Endothelial cell of umbilical vein (primary cell): Measurements from ENCODE around the gene NUDT8. TPM values are rescaled to one million over a fixed set of nuclear protein-coding genes. Genes with fewer than 3 reads are reported as not detected.

Source experiments
- BruUV-seq: library from RNA; stranded (reverse); fragments of 400-500 nt; replicated peaks from 2 replicates; lab custom pipeline; 2021; lab: Mats Ljungman, UMichigan
- CTCF ChIA-PET: fragments of 300-600, 350-600 bp; sonication (Branson Sonifier 250); formaldehyde crosslinking; loops from one replicate; lab custom pipeline; 2021; ENCODE audit warnings: antibody characterized with exemption, inconsistent platforms; lab: Charles Lee
- POLR2A ChIA-PET: fragments of 300-600, 350-600 bp; sonication (Branson Sonifier 250); formaldehyde crosslinking; loops from one replicate; lab custom pipeline; 2021; ENCODE audit warnings: antibody characterized with exemption, inconsistent platforms; lab: Charles Lee
- DNase-seq: peaks from one replicate; pipeline ENCODE4 v3.0.0-alpha.2; 2011; ENCODE audit warnings: low read depth, low spot score
- FAIRE-seq: peaks from 2 replicates; lab custom pipeline; 2011; peaks lifted over from hg19 to GRCh38; lab: Jason Lieb, UNC
- H2AFZ ChIP-seq: 2 replicates; pipeline ENCODE4 v1.6.0; 2012; ENCODE audit warnings: low read depth, low read length, control low read depth, inconsistent platforms
- H3K27ac ChIP-seq: 2 replicates; pipeline ENCODE4 v1.5.1; 2011; ENCODE audit warnings: low read depth, mild to moderate bottlenecking, control low read depth, low read length, moderate library complexity; ENCODE audit not compliant: insufficient read depth
- H3K27me3 ChIP-seq, 2 experiments: 2 replicates each; pipeline versions ENCODE4 v1.6.0 to v1.6.1; 2011; ENCODE audit warnings: low read length in 2 of 2, mixed read lengths in 1 of 2; ENCODE audit not compliant: control insufficient read depth in 2 of 2, insufficient read depth in 2 of 2
- H3K36me3 ChIP-seq, 2 experiments: 2 replicates in 1 of 2; 3 replicates in 1 of 2; pipeline ENCODE4 v1.5.1; 2011; ENCODE audit warnings: low read length in 2 of 2, mild to moderate bottlenecking in 1 of 2, moderate library complexity in 1 of 2; ENCODE audit not compliant: control insufficient read depth in 2 of 2, insufficient read depth in 2 of 2; ENCODE audit errors: extremely low read depth in 1 of 2
- H3K4me1 ChIP-seq: 3 replicates; pipeline ENCODE4 v1.5.1; 2011; ENCODE audit warnings: mild to moderate bottlenecking, low read length; ENCODE audit not compliant: control insufficient read depth, insufficient read depth; ENCODE audit errors: extremely low read depth
- H3K4me2 ChIP-seq: 2 replicates; pipeline ENCODE4 v1.6.1; 2011; ENCODE audit warnings: low read length, control low read depth, mixed read lengths; ENCODE audit not compliant: insufficient read depth
- H3K4me3 ChIP-seq, 3 experiments: fragments of 200-600 bp in 1 of 3; sonication (generic), shearing (Covaris generic) in 1 of 3; replicated peaks in 1 of 3; 2 replicates each; pipeline ENCODE4 v1.5.1; 2011 to 2016; ENCODE audit warnings: control low read depth in 3 of 3, low read length in 3 of 3, mild to moderate bottlenecking in 2 of 3, inconsistent platforms in 1 of 3, low read depth in 1 of 3, moderate library complexity in 1 of 3; ENCODE audit not compliant: insufficient read depth in 1 of 3
- H3K79me2 ChIP-seq: 2 replicates; pipeline ENCODE4 v1.6.0; 2012; ENCODE audit warnings: low read length, inconsistent platforms; ENCODE audit not compliant: control insufficient read depth, insufficient read depth
- H3K9ac ChIP-seq: replicated peaks from 2 replicates; pipeline ENCODE3; 2011; ENCODE audit warnings: low read length, control low read depth; ENCODE audit not compliant: insufficient read depth; ENCODE audit errors: extremely low read depth
- H3K9me1 ChIP-seq: replicated peaks from 3 replicates; pipeline ENCODE4 v1.6.0; 2011; ENCODE audit warnings: mild to moderate bottlenecking, low read length; ENCODE audit not compliant: control insufficient read depth, insufficient read depth; ENCODE audit errors: extremely low read depth
- H3K9me3 ChIP-seq: replicated peaks from 2 replicates; pipeline ENCODE4 v1.5.1; 2012; ENCODE audit warnings: low read length, inconsistent platforms; ENCODE audit not compliant: control insufficient read depth, insufficient read depth
- H4K20me1 ChIP-seq: replicated peaks from 2 replicates; pipeline ENCODE3; 2011; ENCODE audit warnings: mild to moderate bottlenecking, low read length; ENCODE audit not compliant: control insufficient read depth, insufficient read depth; ENCODE audit errors: extremely low read depth
- CTCF ChIP-seq, 2 donors: IDR thresholded peaks; 1 replicate in 1 of 2; 2 replicates in 1 of 2; pipeline ENCODE4 v1.5.1; 2011; ENCODE audit warnings: low read length in 2 of 2, mild to moderate bottlenecking in 2 of 2, moderate library complexity in 2 of 2, control low read depth in 1 of 2, inconsistent platforms in 1 of 2, low read depth in 1 of 2; ENCODE audit not compliant: insufficient read depth in 1 of 2; ENCODE audit errors: extremely low read depth in 1 of 2
- EZH2 ChIP-seq: IDR thresholded peaks from 2 replicates; pipeline ENCODE4 v1.6.1; 2012; ENCODE audit warnings: borderline replicate concordance, low read depth, mild to moderate bottlenecking, moderate library complexity, low read length, inconsistent platforms; ENCODE audit not compliant: severe bottlenecking
- JUN ChIP-seq: IDR thresholded peaks from 2 replicates; pipeline ENCODE4 v1.6.1; 2011; ENCODE audit warnings: borderline replicate concordance, low read depth; ENCODE audit not compliant: insufficient read length, insufficient read depth
- MYC ChIP-seq: IDR thresholded peaks from one replicate; pipeline ENCODE4 v1.6.1; 2011; ENCODE audit warnings: mild to moderate bottlenecking, low read depth, low read length
- POLR2AphosphoS5 ChIP-seq: IDR thresholded peaks from 2 replicates; pipeline ENCODE4 v1.6.1; 2012; ENCODE audit warnings: low read depth, mild to moderate bottlenecking, control low read depth, low read length, moderate library complexity; ENCODE audit not compliant: insufficient read depth
- dilution Hi-C: fragments of 300-500 bp; cut with MboI; formaldehyde crosslinking; loops from one replicate; pipeline ENCODE4 v1.15.0; 2019; ENCODE audit warnings: low sequenced_read_pairs; ENCODE audit not compliant: extremely low pct_ligation_motif_present
- intact Hi-C: fragments of 100-400 bp; cut with micrococcal nuclease; formaldehyde crosslinking; loops from one replicate; pipeline ENCODE4 v1.10.0; 2022
- polyA plus RNA-seq, 4 experiments: library from polyadenylated mRNA; depleted of rRNA in 3 of 4; stranded (reverse) in 3 of 4; unstranded in 1 of 4; fragments of >200 nt; gene quantifications; 2 replicates each; pipeline versions ENCODE4 v1.2.1 to v1.2.3, GENCODE V29; 2011 to 2012; ENCODE audit warnings: missing spikeins in 1 of 4
- total RNA-seq: library from RNA; stranded (reverse); gene quantifications from 2 replicates; pipeline ENCODE4 v1.2.3, GENCODE V29; 2021
- TF ChIP-seq, protein P1 (sequence below): IDR thresholded peaks from 2 replicates; pipeline ENCODE4 v1.6.1; 2011; ENCODE audit not compliant: insufficient read depth, insufficient read length

The NUDT8 gene
- total and polyA plus RNA-seq, 2 donors (not counting 3 experiments of a cell fraction or from before 2014, with no cell fraction given), result 14.1 to 20.4 TPM

DNA sequence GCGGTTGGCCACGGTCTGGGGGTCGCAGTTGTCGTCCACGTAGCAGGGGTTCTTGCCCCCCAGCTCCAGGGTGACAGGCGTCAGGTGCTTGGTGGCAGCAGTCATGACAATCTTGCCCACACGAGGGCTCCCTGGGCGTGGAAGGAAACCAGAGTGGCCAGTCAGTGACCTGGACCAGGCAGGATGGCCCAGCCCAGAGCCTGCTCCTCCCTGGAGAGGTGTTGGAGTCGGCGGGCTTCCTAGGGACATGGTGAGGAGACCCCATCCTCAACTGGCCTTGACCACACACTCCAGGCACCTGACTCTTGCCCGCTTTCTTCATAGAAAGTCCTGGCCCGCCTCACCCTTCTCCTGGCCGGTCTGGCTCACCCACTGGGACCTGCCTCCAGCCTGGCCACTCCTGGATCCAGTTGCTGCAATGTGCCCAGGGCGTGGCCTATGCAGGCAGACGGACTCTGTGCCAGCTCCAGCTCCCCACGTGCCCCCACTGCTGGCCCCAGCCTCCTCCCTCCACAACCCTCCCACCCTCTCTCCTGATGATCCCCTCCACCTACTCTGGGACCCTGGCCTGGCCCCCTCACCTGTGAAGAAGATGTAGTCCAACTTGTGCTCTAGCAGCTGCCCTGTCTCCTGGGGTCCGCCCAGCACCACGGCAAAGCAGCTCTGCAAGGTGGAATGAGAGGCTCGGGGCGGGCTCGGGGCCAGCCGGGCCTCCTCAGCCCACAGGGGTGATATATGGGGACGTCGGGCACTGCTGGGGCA lies 36.0 kb upstream of the NUDT8 start:
- DNase-seq (no peak), FAIRE-seq (no peak)
- no peaks in the 10 kb centered on the region for H3K36me3 ChIP-seq
- intact Hi-C loops (no loop called here), dilution Hi-C loops (no loop called here)
- no TSS peak for BruUV-seq
- CTCF ChIA-PET, result interaction anchor here (0.8 kb wide), 1 partner anchor 19 kb away, joined by 3 read pairs; no protein-coding TSS in a partner anchor
- H3K9ac ChIP-seq, result no peak overlapping the region
- H4K20me1 ChIP-seq, result no peaks in the 10 kb centered on the region
- no peak overlapping the region for H3K4me2 ChIP-seq
- POLR2A ChIA-PET, result no interaction called here
- H3K9me3 ChIP-seq, result no peaks in the 10 kb centered on the region
- TF ChIP-seq EZH2, result no peak
- TF ChIP-seq CTCF (IDR thresholded peaks at IDR 0.05; ENCODE audit: extremely low read depth in 1 of 2, insufficient read depth in 1 of 2, low read depth in 1 of 2, low read length in 2 of 2), result peak in 1 of 2 donors; percentile 2
- TF ChIP-seq, protein P1, sequence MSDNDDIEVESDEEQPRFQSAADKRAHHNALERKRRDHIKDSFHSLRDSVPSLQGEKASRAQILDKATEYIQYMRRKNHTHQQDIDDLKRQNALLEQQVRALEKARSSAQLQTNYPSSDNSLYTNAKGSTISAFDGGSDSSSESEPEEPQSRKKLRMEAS, result no peak
- no peak for TF ChIP-seq JUN
- no peak for TF ChIP-seq MYC
- TF ChIP-seq POLR2AphosphoS5, result no peak
- H3K27me3 ChIP-seq, result no peaks in the 10 kb centered on the region
- H3K4me3 ChIP-seq, result no peak overlapping the region
- H3K79me2 ChIP-seq, result no peaks in the 10 kb centered on the region
- no peak overlapping the region for H3K27ac ChIP-seq
- H3K9me1 ChIP-seq, result no peaks in the 10 kb centered on the region
- no peaks in the 10 kb centered on the region for H3K4me1 ChIP-seq
- no peak overlapping the region for H2AFZ ChIP-seq
